ENCODE results near the gene UHRF2. TPM values are rescaled to one million over a fixed set of nuclear protein-coding genes. Genes with fewer than 3 reads are reported as not detected.
"Not testable (repeated sequence)": the region's sequence is repeated elsewhere in the genome, so short reads cannot be mapped to it uniquely, and the experiment has no call there.

UHRF2 gene
- total and polyA plus RNA-seq, 3 donors from 2014 or later = 36.4 to 59.2 (median 56.1) TPM

- H3K36me3 ChIP-seq (ENCODE audit: low read depth, missing control alignments) = no peaks in the 10 kb centered on the region
- no peaks in the 10 kb centered on the region for H3K9me3 ChIP-seq
- no peaks in the 10 kb centered on the region for H3K27me3 ChIP-seq
- intact Hi-C loops (cut with DNase I; ENCODE audit: low total_unique reads) = no loop called here
- 73 to 88% methylated on average over 1 of the region's 1 CpG for WGBS, 2 donors
- H3K4me1 ChIP-seq = peaks cover 11% of the 10 kb centered on the region
- no peak overlapping the region for H3K27ac ChIP-seq
- H3K4me3 ChIP-seq = no peak overlapping the region
- DNase-seq = no peak
- TF ChIP-seq POLR2A (IDR thresholded peaks at IDR 0.05) (no peak), CTCF (IDR thresholded peaks at IDR 0.05) (no peak)
These were observed 36.1 kb downstream of the UHRF2 start for GRCh38 chr9:6449086-6449485.

GRCh38 chr9:6449645-6450044, 36.6 kb downstream of the UHRF2 start:
- no peaks in the 10 kb centered on the region for H3K9me3 ChIP-seq
- no peaks in the 10 kb centered on the region for H3K36me3 ChIP-seq (ENCODE audit: low read depth, missing control alignments)
- no peak for TF ChIP-seq CTCF (IDR thresholded peaks at IDR 0.05)
- TF ChIP-seq POLR2A (IDR thresholded peaks at IDR 0.05) = no peak
- H3K4me1 ChIP-seq = peaks cover 11% of the 10 kb centered on the region
- intact Hi-C loops (cut with DNase I; ENCODE audit: low total_unique reads) = no loop called here
- DNase-seq = no peak
- H3K4me3 ChIP-seq = no peak overlapping the region
- H3K27ac ChIP-seq = no peak overlapping the region
- H3K27me3 ChIP-seq = no peaks in the 10 kb centered on the region

- Histone ChIP-seq H3K4me1 (peaks cover 11% of the 10 kb centered on the region), H3K27ac (no peak overlapping the region), H3K4me3 (no peak overlapping the region), H3K9me3 (no peaks in the 10 kb centered on the region), H3K36me3 (ENCODE audit: low read depth, missing control alignments) (no peaks in the 10 kb centered on the region), H3K27me3 (no peaks in the 10 kb centered on the region)
- no peak for DNase-seq
- intact Hi-C loops (cut with DNase I; ENCODE audit: low total_unique reads) = no loop called here
- TF ChIP-seq CTCF (IDR thresholded peaks at IDR 0.05) (no peak), POLR2A (IDR thresholded peaks at IDR 0.05) (no peak)
- WGBS, 2 donors = 71 to 81% methylated on average over 5 of the region's 5 CpGs
These were observed 37.8 kb downstream of the UHRF2 start for GRCh38 chr9:6450641-6451375.

GRCh38 chr9:6455292-6455691, 42.3 kb downstream of the UHRF2 start:
- H3K9me3 ChIP-seq; H3K4me3 ChIP-seq; DNase-seq; H3K36me3 ChIP-seq (ENCODE audit: low read depth, missing control alignments); H3K27me3 ChIP-seq; intact Hi-C loops (cut with DNase I; ENCODE audit: low total_unique reads); H3K4me1 ChIP-seq; H3K27ac ChIP-seq: not testable (repeated sequence)
- 94 to 99% methylated on average over 4 of the region's 4 CpGs for WGBS, 2 donors

- H3K27ac ChIP-seq; H3K4me3 ChIP-seq; H3K27me3 ChIP-seq; H3K36me3 ChIP-seq (ENCODE audit: low read depth, missing control alignments); DNase-seq; H3K9me3 ChIP-seq; H3K4me1 ChIP-seq; intact Hi-C loops (cut with DNase I; ENCODE audit: low total_unique reads): not testable (repeated sequence)
- 96 to 99% methylated on average over 4 of the region's 4 CpGs for WGBS, 2 donors
These were observed 45.7 kb downstream of the UHRF2 start for GRCh38 chr9:6458704-6459103.

- Histone ChIP-seq H3K27me3 (no peaks in the 10 kb centered on the region), H3K9me3 (no peaks in the 10 kb centered on the region), H3K27ac (no peak overlapping the region), H3K4me3 (no peak overlapping the region), H3K4me1 (no peaks in the 10 kb centered on the region), H3K36me3 (ENCODE audit: low read depth, missing control alignments) (no peaks in the 10 kb centered on the region)
- intact Hi-C loops (cut with DNase I; ENCODE audit: low total_unique reads) = no loop called here
- DNase-seq = no peak
- no peak for TF ChIP-seq POLR2A (IDR thresholded peaks at IDR 0.05)
- no peak for TF ChIP-seq CTCF (IDR thresholded peaks at IDR 0.05)
- WGBS, 2 donors = 92% methylated on average over 5 of the region's 5 CpGs
These were observed 46.7 kb downstream of the UHRF2 start for GRCh38 chr9:6459718-6460117.
